ENCODE measurements around the gene TCF15.

- TF ChIP-seq, protein P1, sequence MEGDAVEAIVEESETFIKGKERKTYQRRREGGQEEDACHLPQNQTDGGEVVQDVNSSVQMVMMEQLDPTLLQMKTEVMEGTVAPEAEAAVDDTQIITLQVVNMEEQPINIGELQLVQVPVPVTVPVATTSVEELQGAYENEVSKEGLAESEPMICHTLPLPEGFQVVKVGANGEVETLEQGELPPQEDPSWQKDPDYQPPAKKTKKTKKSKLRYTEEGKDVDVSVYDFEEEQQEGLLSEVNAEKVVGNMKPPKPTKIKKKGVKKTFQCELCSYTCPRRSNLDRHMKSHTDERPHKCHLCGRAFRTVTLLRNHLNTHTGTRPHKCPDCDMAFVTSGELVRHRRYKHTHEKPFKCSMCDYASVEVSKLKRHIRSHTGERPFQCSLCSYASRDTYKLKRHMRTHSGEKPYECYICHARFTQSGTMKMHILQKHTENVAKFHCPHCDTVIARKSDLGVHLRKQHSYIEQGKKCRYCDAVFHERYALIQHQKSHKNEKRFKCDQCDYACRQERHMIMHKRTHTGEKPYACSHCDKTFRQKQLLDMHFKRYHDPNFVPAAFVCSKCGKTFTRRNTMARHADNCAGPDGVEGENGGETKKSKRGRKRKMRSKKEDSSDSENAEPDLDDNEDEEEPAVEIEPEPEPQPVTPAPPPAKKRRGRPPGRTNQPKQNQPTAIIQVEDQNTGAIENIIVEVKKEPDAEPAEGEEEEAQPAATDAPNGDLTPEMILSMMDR (IDR thresholded peaks at IDR 0.05) = no peak
- TF ChIP-seq POLR2A (IDR thresholded peaks at IDR 0.05) = no peak
Measured at GRCh38 chr20:568097-568652, 41.9 kb downstream of the TCF15 start.
